ENCODE measurements around the gene IRF2BP2.

The IRF2BP2 gene

GRCh38 chr1:234612352-234613127 is 2.6 kb upstream of the IRF2BP2 start:
- peak; percentile 95 for DNase-seq

GRCh38 chr1:234611847-234612351 is 1.9 kb upstream of the IRF2BP2 start:
- peak; percentile 80 for DNase-seq

- no peak for DNase-seq
These were observed 1.4 kb upstream of the IRF2BP2 start for GRCh38 chr1:234611225-234611846.

GRCh38 chr1:234610666-234611224 is 767 bp upstream of the IRF2BP2 start:
- peak; percentile 97 for DNase-seq

- no peak for DNase-seq
These were observed 311 bp downstream of the IRF2BP2 start for GRCh38 chr1:234609691-234610042.

GRCh38 chr1:234608911-234609690 is 877 bp downstream of the IRF2BP2 start:
- peak; percentile 55 for DNase-seq

- peak; percentile 84 for DNase-seq
These were observed 1.7 kb downstream of the IRF2BP2 start for GRCh38 chr1:234608025-234608910.

- peak; percentile 51 for DNase-seq
These were observed 2.6 kb downstream of the IRF2BP2 start for GRCh38 chr1:234607109-234608024.

- no peak for DNase-seq
These were observed 3.2 kb downstream of the IRF2BP2 start for GRCh38 chr1:234606784-234607108.

GRCh38 chr1:234605983-234606783 is 3.8 kb downstream of the IRF2BP2 start:
- DNase-seq: peak; percentile 38

- DNase-seq: no peak
These were observed 4.5 kb downstream of the IRF2BP2 start for GRCh38 chr1:234605399-234605982.

GRCh38 chr1:234604495-234605398 is 5.2 kb downstream of the IRF2BP2 start:
- DNase-seq: no peak

- DNase-seq: no peak
These were observed 6.5 kb downstream of the IRF2BP2 start for GRCh38 chr1:234603221-234604204.

- DNase-seq: no peak
These were observed 7.4 kb downstream of the IRF2BP2 start for GRCh38 chr1:234602334-234603220.

- DNase-seq: no peak
These were observed 8.5 kb downstream of the IRF2BP2 start for GRCh38 chr1:234601301-234602017.
